B cell (primary cell): Measurements from ENCODE around the gene RHOU. TPM values are rescaled to one million over a fixed set of nuclear protein-coding genes. Genes with fewer than 3 reads are reported as not detected.

ENCODE experiments used
- ATAC-seq: fragments of 200-7000 bp; cut with Tn5 transposase; one replicate; pipeline ENCODE4 v1.10.0; 2021; ENCODE audit warnings: low read depth, mild to moderate bottlenecking, moderate number of reproducible peaks, moderate library complexity
- CTCF ChIA-PET: fragments of 350-600 bp; sonication (Branson Sonifier 250); formaldehyde crosslinking; loops from one replicate; lab custom pipeline; 2021; ENCODE audit warnings: antibody characterized with exemption, inconsistent platforms; lab: Charles Lee
- POLR2A ChIA-PET: fragments of 350-600 bp; sonication (Branson Sonifier 250); formaldehyde crosslinking; loops from one replicate; lab custom pipeline; 2021; ENCODE audit warnings: antibody characterized with exemption; lab: Charles Lee
- DNase-seq: peaks from one replicate; pipeline ENCODE4 v3.0.0; 2013
- H2AFZ ChIP-seq: 2 replicates; pipeline ENCODE4 v1.6.1; 2012; ENCODE audit warnings: mild to moderate bottlenecking, low read depth, low read length; ENCODE audit not compliant: insufficient read depth, poor library complexity, severe bottlenecking
- H3K27ac ChIP-seq, 2 donors: 1 replicate in 1 of 2; 2 replicates in 1 of 2; pipeline ENCODE4 v1.5.1; 2012 to 2013; ENCODE audit warnings: low read length in 2 of 2, mild to moderate bottlenecking in 2 of 2, moderate library complexity in 1 of 2
- H3K27me3 ChIP-seq, 4 experiments: fragments of 200-600 bp in 1 of 4; sonication (generic) in 1 of 4; replicated peaks in 1 of 4; 1 replicate in 2 of 4; 2 replicates in 2 of 4; pipeline versions ENCODE4 v1.6.1 to v1.7.0; 2013 to 2016; ENCODE audit warnings: low read length in 3 of 4, mild to moderate bottlenecking in 2 of 4, mixed read lengths in 1 of 4, moderate library complexity in 1 of 4; ENCODE audit not compliant: insufficient read depth in 4 of 4, control insufficient read depth in 3 of 4; ENCODE audit errors: control extremely low read depth in 1 of 4
- H3K36me3 ChIP-seq, 2 experiments: replicated peaks in 1 of 2; 1 replicate in 1 of 2; 2 replicates in 1 of 2; pipeline versions ENCODE4 v1.6.1 to v1.7.1; 2013; ENCODE audit warnings: low read length in 1 of 2; ENCODE audit not compliant: insufficient read depth in 2 of 2, control insufficient read depth in 1 of 2; ENCODE audit errors: control extremely low read depth in 1 of 2, extremely low read depth in 1 of 2
- H3K4me1 ChIP-seq, 2 donors: fragments of 200-600 bp in 1 of 2; sonication (generic) in 1 of 2; 1 replicate in 1 of 2; 2 replicates in 1 of 2; pipeline versions ENCODE4 v1.5.1 to v1.6.1; 2013 to 2017; ENCODE audit warnings: low read length in 2 of 2; ENCODE audit not compliant: control insufficient read depth in 2 of 2, insufficient read depth in 2 of 2
- H3K4me2 ChIP-seq: replicated peaks from 2 replicates; pipeline ENCODE3; 2012; ENCODE audit warnings: mild to moderate bottlenecking, low read depth, low read length; ENCODE audit not compliant: poor library complexity, severe bottlenecking
- H3K4me3 ChIP-seq, 5 experiments: fragments of 200-600 bp in 1 of 5; sonication (generic) in 1 of 5; 1 replicate in 3 of 5; 2 replicates in 2 of 5; pipeline versions ENCODE4 v1.5.1 to v1.7.0; 2011 to 2016; ENCODE audit warnings: low read length in 4 of 5, mild to moderate bottlenecking in 4 of 5, low read depth in 2 of 5, control low read depth in 1 of 5, moderate library complexity in 1 of 5; ENCODE audit not compliant: insufficient read depth in 1 of 5; ENCODE audit errors: control extremely low read depth in 1 of 5, extremely low read depth in 1 of 5
- H3K79me2 ChIP-seq: fragments of 200-600 bp; sonication (generic); one replicate; pipeline ENCODE4 v1.6.0; 2016; ENCODE audit warnings: low read length; ENCODE audit not compliant: control insufficient read depth, insufficient read depth
- H3K9ac ChIP-seq: fragments of 200-600 bp; sonication (generic); 2 replicates; pipeline ENCODE4 v1.6.1; 2017; ENCODE audit warnings: mild to moderate bottlenecking, low read length, moderate library complexity
- H3K9me3 ChIP-seq, 3 donors: one replicate each; pipeline versions ENCODE4 v1.6.1 to v1.7.1; 2013; ENCODE audit warnings: low read length in 2 of 3; ENCODE audit not compliant: control insufficient read depth in 2 of 3, insufficient read depth in 1 of 3; ENCODE audit errors: control extremely low read depth in 1 of 3
- H4K20me1 ChIP-seq: 2 replicates; pipeline ENCODE4 v1.6.0; 2012; ENCODE audit warnings: mild to moderate bottlenecking, low read length; ENCODE audit not compliant: insufficient read depth, control insufficient read depth, poor library complexity, severe bottlenecking
- H3K27ac Mint-ChIP-seq: one replicate; pipeline ENCODE4 v1.8.0; 2021; ENCODE audit warnings: mixed read lengths
- H3K27me3 Mint-ChIP-seq: one replicate; pipeline ENCODE4 v1.8.0; 2021; ENCODE audit warnings: mixed read lengths
- H3K4me1 Mint-ChIP-seq: one replicate; pipeline ENCODE4 v1.8.0; 2021; ENCODE audit warnings: mixed read lengths
- H3K4me3 Mint-ChIP-seq: one replicate; pipeline ENCODE4 v1.8.0; 2021; ENCODE audit warnings: mixed read lengths
- H3K9me3 Mint-ChIP-seq: one replicate; pipeline ENCODE4 v1.8.0; 2022; ENCODE audit warnings: mixed read lengths; ENCODE audit not compliant: insufficient read depth
- CTCF ChIP-seq: fragments of 200-600 bp; IDR thresholded peaks from one replicate; pipeline ENCODE4 v1.8.0; 2022; ENCODE audit warnings: antibody characterized with exemption, mild to moderate bottlenecking
- EZH2 ChIP-seq: IDR thresholded peaks from 2 replicates; pipeline ENCODE4 v1.6.1; 2012; ENCODE audit warnings: borderline replicate concordance, low read depth, mild to moderate bottlenecking, moderate library complexity, low read length; ENCODE audit not compliant: insufficient read depth, poor library complexity, severe bottlenecking
- WGBS: methylation state at CpG from one replicate; pipeline ENCODE4 v1.1.5; 2013; ENCODE audit warnings: missing lambda C conversion rate; ENCODE audit not compliant: insufficient coverage; 5-methylcytosine and 5-hydroxymethylcytosine counted together
- intact Hi-C: fragments of 100-400 bp; cut with micrococcal nuclease; formaldehyde crosslinking; loops from one replicate; pipeline ENCODE4 v1.10.0; 2022
- polyA plus RNA-seq: library from polyadenylated mRNA; depleted of rRNA; stranded (reverse); fragments of >200 nt; gene quantifications from 2 replicates; pipeline ENCODE4 v1.2.3, GENCODE V29; 2012
- total RNA-seq, 2 donors: library from RNA; stranded (reverse); fragments of 120-200 nt in 1 of 2; gene quantifications; 1 replicate in 1 of 2; 2 replicates in 1 of 2; pipeline versions ENCODE4 v1.2.3 to v1.2.4, GENCODE V29; 2013 to 2022

The RHOU gene
- total and polyA plus RNA-seq, 2 donors (not counting 1 experiment from before 2014, with no cell fraction given) = 0.12 TPM; not detected in 1

GRCh38 chr1:228756457-228756856, 21.2 kb downstream of the RHOU start:
- no peak overlapping the region for H3K4me2 ChIP-seq
- 100% methylated on average over 2 of the region's 5 CpGs for WGBS
- no peaks in the 10 kb centered on the region for H3K4me1 ChIP-seq
- no peak overlapping the region for H3K27ac ChIP-seq
- peaks cover 0 to 24% (median 13%) of the 10 kb centered on the region in 4 experiments for H3K27me3 ChIP-seq
- H4K20me1 ChIP-seq = no peaks in the 10 kb centered on the region
- peaks cover 0 to 5% (median 0%) of the 10 kb centered on the region in 3 donors for H3K9me3 ChIP-seq
- ATAC-seq (no peak), DNase-seq (no peak)
- no peak overlapping the region for H3K4me3 Mint-ChIP-seq
- TF ChIP-seq CTCF (no peak), EZH2 (no peak)
- no peak overlapping the region for H2AFZ ChIP-seq
- H3K27me3 Mint-ChIP-seq = peaks cover 63% of the 10 kb centered on the region
- intact Hi-C loops = no loop called here
- no peaks in the 10 kb centered on the region for H3K36me3 ChIP-seq
- no peak overlapping the region for H3K9ac ChIP-seq
- no peak overlapping the region for H3K4me3 ChIP-seq
- ChIA-PET CTCF (no interaction called here), POLR2A (no interaction called here)
- no peaks in the 10 kb centered on the region for H3K79me2 ChIP-seq
- H3K4me1 Mint-ChIP-seq = peaks cover under 1% of the 10 kb centered on the region
- no peak overlapping the region for H3K27ac Mint-ChIP-seq
- no peaks in the 10 kb centered on the region for H3K9me3 Mint-ChIP-seq

- H3K4me2 ChIP-seq = no peak overlapping the region
- DNase-seq (no peak), ATAC-seq (no peak)
- H3K27me3 Mint-ChIP-seq = peaks cover 53% of the 10 kb centered on the region
- H3K9me3 Mint-ChIP-seq = no peaks in the 10 kb centered on the region
- H3K27ac Mint-ChIP-seq = no peak overlapping the region
- 96% methylated on average over 4 of the region's 4 CpGs for WGBS
- peaks cover 0 to 22% (median 12%) of the 10 kb centered on the region in 4 experiments for H3K27me3 ChIP-seq
- ChIA-PET CTCF (no interaction called here), POLR2A (no interaction called here)
- intact Hi-C loops = no loop called here
- H3K4me1 ChIP-seq = no peaks in the 10 kb centered on the region
- no peak overlapping the region for H3K27ac ChIP-seq
- no peaks in the 10 kb centered on the region for H3K36me3 ChIP-seq
- peaks cover 0 to 5% (median 0%) of the 10 kb centered on the region in 3 donors for H3K9me3 ChIP-seq
- H3K4me3 ChIP-seq = no peak overlapping the region
- H3K4me3 Mint-ChIP-seq = no peak overlapping the region
- no peaks in the 10 kb centered on the region for H4K20me1 ChIP-seq
- H3K4me1 Mint-ChIP-seq = no peaks in the 10 kb centered on the region
- H3K9ac ChIP-seq = no peak overlapping the region
- no peaks in the 10 kb centered on the region for H3K79me2 ChIP-seq
- TF ChIP-seq EZH2 (no peak), CTCF (no peak)
- H2AFZ ChIP-seq = no peak overlapping the region
These were observed 23.2 kb downstream of the RHOU start for GRCh38 chr1:228758447-228758846.
